RWPE1 (cell line): Measurements from ENCODE around the gene MBNL2.
A peak's percentile ranks its signal among the peaks of the same experiment; 100 is the strongest.

Experiments used
- CTCF ChIA-PET: fragments of 350-600 bp; sonication (Branson Sonifier 250); formaldehyde crosslinking; extraction: SDS; loops from one replicate; lab custom pipeline; 2021; lab: Yijun Ruan, JAX
- POLR2A ChIA-PET: fragments of 400-600 bp; formaldehyde crosslinking; extraction: SDS; loops from one replicate; lab custom pipeline; 2020; ENCODE audit warnings: antibody characterized with exemption; ENCODE audit not compliant: low non-redundant PET; lab: Yijun Ruan, JAX
- DNase-seq: peaks from one replicate; pipeline ENCODE4 v3.0.0; 2012; ENCODE audit warnings: low spot score
- H3K27ac ChIP-seq: fragments of 450-650 bp; 2 replicates; pipeline ENCODE4 v1.5.1; 2017
- TF ChIP-seq, protein P1 (sequence below): fragments of 450-650 bp; conservative IDR thresholded peaks from 2 replicates; pipeline ENCODE4 v1.5.1; 2017; ENCODE audit warnings: low read depth, mild to moderate bottlenecking

Gene MBNL2

DNA sequence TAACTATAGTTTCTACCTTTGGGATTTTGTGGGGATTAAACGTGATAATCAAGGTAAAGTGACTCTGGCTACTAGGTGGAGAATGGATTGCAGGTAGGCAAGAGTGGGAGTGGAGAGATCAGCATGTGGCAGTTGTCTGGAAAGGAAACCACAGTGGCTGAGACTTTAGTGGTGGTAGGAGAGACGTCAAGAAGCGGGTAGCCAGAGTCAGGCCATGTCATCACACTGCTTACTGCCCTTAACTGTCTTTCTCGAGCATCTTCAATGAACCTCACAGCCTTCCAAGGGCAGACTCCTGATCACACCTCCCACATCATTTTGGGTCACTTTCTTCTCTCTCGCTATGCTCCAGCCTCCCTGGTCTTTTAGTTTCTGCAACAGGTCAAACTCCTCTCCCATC is 28.6 kb upstream of the MBNL2 start:
- TF ChIP-seq, protein P1, sequence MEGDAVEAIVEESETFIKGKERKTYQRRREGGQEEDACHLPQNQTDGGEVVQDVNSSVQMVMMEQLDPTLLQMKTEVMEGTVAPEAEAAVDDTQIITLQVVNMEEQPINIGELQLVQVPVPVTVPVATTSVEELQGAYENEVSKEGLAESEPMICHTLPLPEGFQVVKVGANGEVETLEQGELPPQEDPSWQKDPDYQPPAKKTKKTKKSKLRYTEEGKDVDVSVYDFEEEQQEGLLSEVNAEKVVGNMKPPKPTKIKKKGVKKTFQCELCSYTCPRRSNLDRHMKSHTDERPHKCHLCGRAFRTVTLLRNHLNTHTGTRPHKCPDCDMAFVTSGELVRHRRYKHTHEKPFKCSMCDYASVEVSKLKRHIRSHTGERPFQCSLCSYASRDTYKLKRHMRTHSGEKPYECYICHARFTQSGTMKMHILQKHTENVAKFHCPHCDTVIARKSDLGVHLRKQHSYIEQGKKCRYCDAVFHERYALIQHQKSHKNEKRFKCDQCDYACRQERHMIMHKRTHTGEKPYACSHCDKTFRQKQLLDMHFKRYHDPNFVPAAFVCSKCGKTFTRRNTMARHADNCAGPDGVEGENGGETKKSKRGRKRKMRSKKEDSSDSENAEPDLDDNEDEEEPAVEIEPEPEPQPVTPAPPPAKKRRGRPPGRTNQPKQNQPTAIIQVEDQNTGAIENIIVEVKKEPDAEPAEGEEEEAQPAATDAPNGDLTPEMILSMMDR: no peak
- POLR2A ChIA-PET: no interaction called here
- DNase-seq: no peak
- no peak overlapping the region for H3K27ac ChIP-seq
- CTCF ChIA-PET: no interaction called here

DNA sequence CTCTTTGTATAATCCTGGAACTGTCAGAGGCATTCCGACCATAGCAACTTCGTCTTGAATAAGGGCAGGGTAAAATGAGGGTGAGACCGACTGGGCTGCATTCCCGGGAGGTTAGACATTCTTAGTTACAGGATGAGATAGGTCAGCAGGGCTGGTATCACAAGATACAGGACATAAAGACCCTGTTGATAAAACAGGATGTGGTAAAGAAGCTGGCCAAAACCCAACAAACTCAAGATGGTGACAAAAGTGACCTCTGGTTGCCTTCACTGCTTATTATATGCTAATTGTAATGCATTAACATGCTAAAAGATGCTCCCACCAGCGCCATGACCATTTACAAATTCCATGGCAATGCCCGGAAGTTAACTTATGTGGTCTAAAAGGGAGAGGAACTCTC is 27.7 kb upstream of the MBNL2 start:
- H3K27ac ChIP-seq: no peak overlapping the region
- TF ChIP-seq, protein P1: no peak
- ChIA-PET CTCF (interaction anchor here (0.7 kb wide), 1 partner anchor 446 kb away, joined by 3 read pairs; no protein-coding TSS in a partner anchor), POLR2A (no interaction called here)
- DNase-seq: peak; percentile 28

DNA sequence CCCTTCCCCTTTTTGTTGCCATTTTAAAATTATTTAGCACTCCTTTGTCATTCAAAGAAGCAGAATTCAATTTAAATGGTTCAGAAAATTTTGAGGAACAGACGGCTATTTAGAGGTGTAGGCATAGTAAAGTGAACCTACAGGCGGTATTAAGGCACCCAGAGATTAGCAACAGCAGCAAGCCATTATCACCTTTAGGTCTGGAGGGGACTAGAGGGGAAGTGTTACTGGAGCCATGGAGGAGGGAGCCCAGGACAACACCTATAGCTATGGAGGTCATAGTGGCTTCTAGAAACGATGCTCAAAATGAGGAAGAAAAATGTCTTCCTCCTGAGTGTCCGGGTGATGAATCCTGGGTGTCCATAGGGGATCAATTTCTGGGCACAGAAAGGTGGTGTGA is 25.8 kb upstream of the MBNL2 start:
- DNase-seq: no peak
- POLR2A ChIA-PET: no interaction called here
- H3K27ac ChIP-seq: no peak overlapping the region
- TF ChIP-seq, protein P1: no peak
- CTCF ChIA-PET: no interaction called here

DNA sequence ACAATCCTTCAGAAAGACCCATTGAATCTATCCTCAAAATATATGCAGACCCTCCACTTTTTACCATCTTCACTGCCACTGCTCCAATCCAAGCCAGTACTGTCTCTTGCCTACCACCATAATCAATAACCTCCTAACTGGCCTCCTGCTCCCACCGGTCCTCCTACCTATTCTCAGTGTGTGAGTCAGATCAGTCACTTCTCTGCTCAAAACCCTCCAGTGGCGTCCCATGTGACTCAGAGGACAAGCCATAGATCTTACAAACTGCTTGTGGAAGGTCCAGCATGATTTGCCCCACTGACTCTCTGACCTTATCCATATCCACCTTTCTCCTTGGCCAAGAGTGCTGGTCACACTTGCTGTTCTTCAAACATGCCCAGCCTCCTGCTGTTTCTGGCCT is 23.4 kb upstream of the MBNL2 start:
- CTCF ChIA-PET: no interaction called here
- no peak overlapping the region for H3K27ac ChIP-seq
- DNase-seq: no peak
- POLR2A ChIA-PET: no interaction called here
- TF ChIP-seq, protein P1: no peak

DNA sequence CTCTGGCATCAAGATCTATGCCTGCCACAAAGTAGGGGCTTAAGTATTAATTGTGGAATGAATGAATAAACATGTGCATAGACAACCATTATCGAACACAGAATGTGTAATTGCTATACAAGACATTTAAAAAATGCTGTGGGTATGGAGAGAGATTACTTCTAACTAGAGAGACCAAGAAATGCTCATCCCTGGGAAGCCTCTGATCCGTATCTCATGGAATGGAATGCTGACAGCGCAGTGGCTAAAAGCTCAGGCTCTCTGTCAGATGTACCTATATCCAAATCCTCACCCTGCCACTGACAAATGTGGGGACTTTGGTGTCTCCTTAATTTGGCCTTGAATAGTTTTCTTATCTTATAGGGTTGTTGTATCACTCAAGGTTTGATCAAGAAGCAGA is 22.7 kb upstream of the MBNL2 start:
- ChIA-PET POLR2A (no interaction called here), CTCF (no interaction called here)
- DNase-seq: no peak
- H3K27ac ChIP-seq: no peak overlapping the region
- TF ChIP-seq, protein P1: no peak

DNA sequence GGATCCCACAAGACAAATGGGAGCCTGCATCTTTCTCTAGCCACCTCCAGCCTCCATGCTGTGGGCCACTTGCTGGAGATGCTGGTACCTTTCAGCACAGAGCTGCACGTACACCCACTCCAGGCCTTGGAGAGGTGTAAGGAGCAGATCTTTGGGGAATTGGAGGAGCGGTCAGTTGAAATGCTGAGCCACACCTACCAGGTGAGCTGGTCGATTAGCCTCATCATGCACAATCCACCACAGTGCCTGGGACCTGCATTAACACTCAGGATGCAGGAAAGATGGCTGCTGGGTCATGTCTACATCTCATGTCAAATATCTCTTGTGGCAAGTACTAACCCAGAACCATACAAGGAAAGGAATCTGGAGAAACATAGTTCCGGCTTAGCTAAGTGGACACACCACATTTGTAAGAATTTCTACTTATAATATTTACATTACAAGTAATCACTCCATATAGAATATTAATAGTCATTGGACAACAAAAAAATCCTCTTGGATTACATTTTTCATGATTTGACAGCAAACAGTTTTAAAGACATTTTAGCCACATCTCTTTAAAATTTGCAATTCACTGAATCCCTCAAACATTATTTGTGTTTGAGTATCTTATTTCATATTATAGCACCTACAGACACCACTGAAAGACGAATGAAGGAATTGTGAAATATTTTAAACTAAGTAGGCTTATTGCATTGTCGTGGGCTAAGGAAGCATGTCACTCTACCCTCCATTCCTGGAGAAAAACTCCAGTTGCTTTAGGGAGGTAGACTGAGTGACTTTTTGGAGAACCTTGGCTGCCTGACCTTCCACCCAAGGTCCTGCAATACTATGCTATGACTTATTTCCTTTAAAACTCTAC is 21.8 kb upstream of the MBNL2 start:
- CTCF ChIA-PET: no interaction called here
- TF ChIP-seq, protein P1: no peak
- POLR2A ChIA-PET: no interaction called here
- H3K27ac ChIP-seq: no peak overlapping the region
- DNase-seq: no peak
